Neural cell (in vitro differentiated cells): Measurements from ENCODE around the gene RYR2. TPM values are rescaled to one million over a fixed set of nuclear protein-coding genes. Genes with fewer than 3 reads are reported as not detected.
"Not testable (repeated sequence)": the region's sequence is repeated elsewhere in the genome, so short reads cannot be mapped to it uniquely, and the experiment has no call there.

ENCODE experiments used
- H2AFZ ChIP-seq: fragments of 200-600, 300-800 bp; sonication (generic), shearing (Covaris generic); 2 replicates; pipeline ENCODE4 v1.6.0; 2014; ENCODE audit warnings: low read depth, mild to moderate bottlenecking, antibody characterized with exemption, low read length, moderate library complexity
- H3F3A ChIP-seq: fragments of 200-600 bp; shearing (Covaris generic); 2 replicates; pipeline ENCODE4 v1.6.1; 2016; ENCODE audit warnings: mild to moderate bottlenecking, moderate library complexity, mixed read lengths, antibody characterized with exemption, low read length; ENCODE audit not compliant: insufficient read depth, poor library complexity, severe bottlenecking
- H3K27ac ChIP-seq: fragments of 200-600, 300-800 bp; sonication (generic), shearing (Covaris generic); 2 replicates; pipeline ENCODE4 v1.5.1; 2014; ENCODE audit warnings: mild to moderate bottlenecking, low read length, moderate library complexity
- H3K27me3 ChIP-seq: fragments of 300-800, 200-600 bp; sonication (generic), shearing (Covaris generic); 2 replicates; pipeline ENCODE4 v1.6.0; 2014; ENCODE audit warnings: mild to moderate bottlenecking, low read depth, low read length, moderate library complexity; ENCODE audit not compliant: insufficient read depth
- H3K36me3 ChIP-seq: fragments of 300-800, 200-600 bp; sonication (generic), shearing (Covaris generic); 2 replicates; pipeline ENCODE4 v1.5.1; 2014; ENCODE audit warnings: mild to moderate bottlenecking, antibody characterized with exemption, low read length, moderate library complexity; ENCODE audit not compliant: insufficient read depth
- H3K4me2 ChIP-seq: fragments of 300-800, 200-600 bp; sonication (generic), shearing (Covaris generic); 2 replicates; pipeline ENCODE4 v1.6.0; 2014; ENCODE audit warnings: mild to moderate bottlenecking, low read length
- H3K4me3 ChIP-seq: fragments of 300-800, 200-600 bp; sonication (generic), shearing (Covaris generic); 2 replicates; pipeline ENCODE4 v1.5.1; 2014; ENCODE audit warnings: mild to moderate bottlenecking, low read length, moderate library complexity
- H3K79me2 ChIP-seq: fragments of 200-600 bp; shearing (Covaris generic); replicated peaks from 2 replicates; pipeline ENCODE4 v1.6.0; 2014; ENCODE audit warnings: mild to moderate bottlenecking, low read length, moderate library complexity; ENCODE audit not compliant: insufficient read depth
- H3K9ac ChIP-seq: fragments of 300-800, 200-600 bp; sonication (generic), shearing (Covaris generic); 2 replicates; pipeline ENCODE4 v1.6.1; 2016; ENCODE audit warnings: mild to moderate bottlenecking, low read length, mixed read lengths
- H3K9me2 ChIP-seq: fragments of 200-600 bp; shearing (Covaris generic); 2 replicates; pipeline ENCODE4 v1.6.1; 2016; ENCODE audit warnings: mild to moderate bottlenecking, low read length, mixed read lengths; ENCODE audit not compliant: insufficient read depth
- H3K9me3 ChIP-seq: fragments of 200-600, 300-800 bp; sonication (generic), shearing (Covaris generic); 2 replicates; pipeline ENCODE4 v1.6.1; 2016; ENCODE audit warnings: mild to moderate bottlenecking, mixed run types, low read length, moderate library complexity, mixed read lengths
- H4K20me1 ChIP-seq: fragments of 200-600 bp; shearing (Covaris generic); 2 replicates; pipeline ENCODE4 v1.6.1; 2016; ENCODE audit warnings: mild to moderate bottlenecking, mixed run types; ENCODE audit not compliant: insufficient read depth
- EP300 ChIP-seq: fragments of 450-650 bp; conservative IDR thresholded peaks from 2 replicates; pipeline ENCODE4 v1.6.1; 2014; ENCODE audit warnings: antibody characterized with exemption, mild to moderate bottlenecking, moderate library complexity; ENCODE audit not compliant: poor library complexity, severe bottlenecking
- EZH2 ChIP-seq: fragments of 200-600, 300-800 bp; shearing (Covaris generic), sonication (generic); IDR thresholded peaks from 2 replicates; pipeline ENCODE4 v1.6.1; 2014; ENCODE audit warnings: antibody characterized with exemption, low read length, borderline replicate concordance, mild to moderate bottlenecking; ENCODE audit not compliant: insufficient read depth, poor library complexity, severe bottlenecking
- MXI1 ChIP-seq: fragments of 450-650 bp; conservative IDR thresholded peaks from 2 replicates; pipeline ENCODE4 v1.6.1; 2014; ENCODE audit warnings: antibody characterized with exemption, mild to moderate bottlenecking; ENCODE audit not compliant: poor library complexity, severe bottlenecking
- POLR2AphosphoS5 ChIP-seq: IDR thresholded peaks from 2 replicates; pipeline ENCODE4 v1.6.1; 2012
- RAD21 ChIP-seq: fragments of 450-650 bp; conservative IDR thresholded peaks from 2 replicates; pipeline ENCODE4 v1.6.1; 2014; ENCODE audit warnings: antibody characterized with exemption, mild to moderate bottlenecking, moderate library complexity
- SMC3 ChIP-seq: fragments of 450-650 bp; conservative IDR thresholded peaks from 2 replicates; pipeline ENCODE4 v1.6.1; 2014; ENCODE audit warnings: antibody characterized with exemption, mild to moderate bottlenecking, moderate library complexity; ENCODE audit not compliant: poor library complexity
- TAF1 ChIP-seq: IDR thresholded peaks from 2 replicates; pipeline ENCODE4 v1.6.1; 2012; ENCODE audit warnings: low read depth
- polyA plus RNA-seq: library from polyadenylated mRNA; depleted of rRNA; stranded (reverse); fragments of >200 nt; gene quantifications from 2 replicates; pipeline ENCODE4 v1.2.3, GENCODE V29; 2014
- TF ChIP-seq, protein P1 (sequence below): fragments of 450-650 bp; IDR thresholded peaks from 2 replicates; pipeline ENCODE4 v1.5.1; 2014; ENCODE audit warnings: antibody characterized with exemption, mild to moderate bottlenecking, moderate library complexity; ENCODE audit not compliant: poor library complexity, severe bottlenecking
- TF ChIP-seq, protein P2 (sequence below): IDR thresholded peaks from 2 replicates; pipeline ENCODE4 v1.6.1; 2012; ENCODE audit warnings: borderline replicate concordance

RYR2 gene
- polyA plus RNA-seq, 1 donor from 2014 or later, result 3.8 TPM

DNA sequence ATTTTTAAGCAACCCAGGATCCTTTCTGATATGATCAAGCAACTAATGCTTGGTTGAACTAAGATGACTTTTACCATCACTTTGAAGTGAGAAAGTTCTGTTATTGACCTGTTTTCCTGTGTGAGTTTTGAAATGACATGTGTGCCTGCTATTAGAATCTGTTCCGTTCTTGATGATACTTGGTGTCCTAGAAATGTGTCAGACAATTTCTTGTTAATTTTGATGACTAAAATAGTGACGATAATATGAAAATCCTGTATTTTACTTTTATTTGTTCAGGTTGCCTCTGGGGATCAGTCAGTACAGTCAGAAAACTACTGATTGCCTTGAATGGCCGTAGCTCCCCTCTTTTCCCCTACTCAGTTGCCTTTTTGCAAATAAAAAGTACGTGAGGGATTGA is 228.0 kb downstream of the RYR2 start:
- H3K9me2 ChIP-seq, result no peaks in the 10 kb centered on the region
- H3K79me2 ChIP-seq, result no peaks in the 10 kb centered on the region
- H2AFZ ChIP-seq, result no peak overlapping the region
- TF ChIP-seq, protein P1, sequence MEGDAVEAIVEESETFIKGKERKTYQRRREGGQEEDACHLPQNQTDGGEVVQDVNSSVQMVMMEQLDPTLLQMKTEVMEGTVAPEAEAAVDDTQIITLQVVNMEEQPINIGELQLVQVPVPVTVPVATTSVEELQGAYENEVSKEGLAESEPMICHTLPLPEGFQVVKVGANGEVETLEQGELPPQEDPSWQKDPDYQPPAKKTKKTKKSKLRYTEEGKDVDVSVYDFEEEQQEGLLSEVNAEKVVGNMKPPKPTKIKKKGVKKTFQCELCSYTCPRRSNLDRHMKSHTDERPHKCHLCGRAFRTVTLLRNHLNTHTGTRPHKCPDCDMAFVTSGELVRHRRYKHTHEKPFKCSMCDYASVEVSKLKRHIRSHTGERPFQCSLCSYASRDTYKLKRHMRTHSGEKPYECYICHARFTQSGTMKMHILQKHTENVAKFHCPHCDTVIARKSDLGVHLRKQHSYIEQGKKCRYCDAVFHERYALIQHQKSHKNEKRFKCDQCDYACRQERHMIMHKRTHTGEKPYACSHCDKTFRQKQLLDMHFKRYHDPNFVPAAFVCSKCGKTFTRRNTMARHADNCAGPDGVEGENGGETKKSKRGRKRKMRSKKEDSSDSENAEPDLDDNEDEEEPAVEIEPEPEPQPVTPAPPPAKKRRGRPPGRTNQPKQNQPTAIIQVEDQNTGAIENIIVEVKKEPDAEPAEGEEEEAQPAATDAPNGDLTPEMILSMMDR, result no peak
- TF ChIP-seq SMC3, result no peak
- TF ChIP-seq, protein P2, sequence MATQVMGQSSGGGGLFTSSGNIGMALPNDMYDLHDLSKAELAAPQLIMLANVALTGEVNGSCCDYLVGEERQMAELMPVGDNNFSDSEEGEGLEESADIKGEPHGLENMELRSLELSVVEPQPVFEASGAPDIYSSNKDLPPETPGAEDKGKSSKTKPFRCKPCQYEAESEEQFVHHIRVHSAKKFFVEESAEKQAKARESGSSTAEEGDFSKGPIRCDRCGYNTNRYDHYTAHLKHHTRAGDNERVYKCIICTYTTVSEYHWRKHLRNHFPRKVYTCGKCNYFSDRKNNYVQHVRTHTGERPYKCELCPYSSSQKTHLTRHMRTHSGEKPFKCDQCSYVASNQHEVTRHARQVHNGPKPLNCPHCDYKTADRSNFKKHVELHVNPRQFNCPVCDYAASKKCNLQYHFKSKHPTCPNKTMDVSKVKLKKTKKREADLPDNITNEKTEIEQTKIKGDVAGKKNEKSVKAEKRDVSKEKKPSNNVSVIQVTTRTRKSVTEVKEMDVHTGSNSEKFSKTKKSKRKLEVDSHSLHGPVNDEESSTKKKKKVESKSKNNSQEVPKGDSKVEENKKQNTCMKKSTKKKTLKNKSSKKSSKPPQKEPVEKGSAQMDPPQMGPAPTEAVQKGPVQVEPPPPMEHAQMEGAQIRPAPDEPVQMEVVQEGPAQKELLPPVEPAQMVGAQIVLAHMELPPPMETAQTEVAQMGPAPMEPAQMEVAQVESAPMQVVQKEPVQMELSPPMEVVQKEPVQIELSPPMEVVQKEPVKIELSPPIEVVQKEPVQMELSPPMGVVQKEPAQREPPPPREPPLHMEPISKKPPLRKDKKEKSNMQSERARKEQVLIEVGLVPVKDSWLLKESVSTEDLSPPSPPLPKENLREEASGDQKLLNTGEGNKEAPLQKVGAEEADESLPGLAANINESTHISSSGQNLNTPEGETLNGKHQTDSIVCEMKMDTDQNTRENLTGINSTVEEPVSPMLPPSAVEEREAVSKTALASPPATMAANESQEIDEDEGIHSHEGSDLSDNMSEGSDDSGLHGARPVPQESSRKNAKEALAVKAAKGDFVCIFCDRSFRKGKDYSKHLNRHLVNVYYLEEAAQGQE, result no peak
- no peak for TF ChIP-seq RAD21
- TF ChIP-seq EP300, result no peak
- no peak for TF ChIP-seq EZH2
- no peak for TF ChIP-seq MXI1
- TF ChIP-seq TAF1, result no peak
- no peak for TF ChIP-seq POLR2AphosphoS5
- no peak overlapping the region for H3K4me3 ChIP-seq
- no peak overlapping the region for H3K9ac ChIP-seq
- H3K4me2 ChIP-seq, result no peak overlapping the region
- no peaks in the 10 kb centered on the region for H4K20me1 ChIP-seq
- H3K9me3 ChIP-seq, result no peaks in the 10 kb centered on the region
- H3K36me3 ChIP-seq, result no peaks in the 10 kb centered on the region
- no peaks in the 10 kb centered on the region for H3F3A ChIP-seq
- no peaks in the 10 kb centered on the region for H3K27me3 ChIP-seq
- H3K27ac ChIP-seq, result no peak overlapping the region

DNA sequence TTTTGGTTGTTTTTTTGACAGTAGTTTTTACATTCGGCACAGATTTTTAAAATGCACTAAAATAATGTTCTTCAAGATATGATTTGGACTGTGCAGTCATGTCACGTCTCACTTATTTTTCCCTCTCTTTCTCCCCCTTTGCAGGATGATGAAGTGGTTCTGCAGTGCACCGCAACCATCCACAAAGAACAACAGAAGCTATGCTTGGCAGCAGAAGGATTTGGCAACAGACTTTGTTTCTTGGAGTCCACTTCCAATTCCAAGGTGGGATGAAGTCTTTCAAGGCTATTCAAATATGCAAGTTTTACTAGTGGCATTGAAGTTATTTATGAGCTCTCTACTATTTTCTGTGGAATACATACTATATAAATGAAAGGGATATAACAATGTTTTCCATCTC is 228.4 kb downstream of the RYR2 start:
- no peaks in the 10 kb centered on the region for H4K20me1 ChIP-seq
- no peaks in the 10 kb centered on the region for H3K9me2 ChIP-seq
- H3K4me3 ChIP-seq, result no peak overlapping the region
- H3K36me3 ChIP-seq, result no peaks in the 10 kb centered on the region
- H3K79me2 ChIP-seq, result no peaks in the 10 kb centered on the region
- H2AFZ ChIP-seq, result no peak overlapping the region
- H3K4me2 ChIP-seq, result no peak overlapping the region
- no peaks in the 10 kb centered on the region for H3F3A ChIP-seq
- H3K27me3 ChIP-seq, result no peaks in the 10 kb centered on the region
- H3K9ac ChIP-seq, result no peak overlapping the region
- no peaks in the 10 kb centered on the region for H3K9me3 ChIP-seq
- no peak for TF ChIP-seq EP300
- no peak for TF ChIP-seq POLR2AphosphoS5
- TF ChIP-seq TAF1, result no peak
- TF ChIP-seq, protein P1, result no peak
- no peak for TF ChIP-seq RAD21
- TF ChIP-seq, protein P2, result no peak
- TF ChIP-seq SMC3, result no peak
- no peak for TF ChIP-seq EZH2
- no peak for TF ChIP-seq MXI1
- no peak overlapping the region for H3K27ac ChIP-seq

DNA sequence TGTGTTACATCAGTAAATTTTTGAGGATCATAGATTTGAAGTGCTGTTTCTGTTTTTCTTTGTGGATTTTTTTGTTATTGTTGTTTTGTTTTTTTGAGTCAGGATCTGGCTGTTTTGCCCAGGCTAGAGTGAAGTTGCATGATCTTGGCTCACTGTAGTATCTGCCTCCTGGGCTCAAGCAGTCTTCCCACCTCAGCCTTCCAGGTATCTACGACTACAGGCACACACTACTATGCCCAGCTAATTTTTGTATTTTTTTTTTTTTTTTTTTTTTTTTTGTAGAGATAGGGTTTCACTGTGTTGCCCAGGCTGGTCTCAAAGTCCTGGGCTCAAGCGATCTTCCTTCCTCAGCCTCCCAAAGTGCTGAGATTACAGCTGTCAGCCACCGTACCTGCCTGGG is 236.0 kb downstream of the RYR2 start:
- H2AFZ ChIP-seq, H3K27ac ChIP-seq, H3K79me2 ChIP-seq, H3K9me3 ChIP-seq, H3K4me3 ChIP-seq, H3K4me2 ChIP-seq, H4K20me1 ChIP-seq, H3K36me3 ChIP-seq, H3K27me3 ChIP-seq, H3K9me2 ChIP-seq, H3K9ac ChIP-seq, H3F3A ChIP-seq: not testable (repeated sequence)
